GM12874 (cell line): ENCODE measurements around the gene TJP2.

Source experiments
- TF ChIP-seq, protein P1 (sequence below): IDR thresholded peaks from 2 replicates; pipeline ENCODE4 v1.5.1; 2011; ENCODE audit warnings: low read depth, mild to moderate bottlenecking, control low read depth, low read length, moderate library complexity; ENCODE audit not compliant: insufficient read depth

The TJP2 gene

GRCh38 chr9:69204326-69204725 is 30.2 kb downstream of the TJP2 start:
- TF ChIP-seq, protein P1, sequence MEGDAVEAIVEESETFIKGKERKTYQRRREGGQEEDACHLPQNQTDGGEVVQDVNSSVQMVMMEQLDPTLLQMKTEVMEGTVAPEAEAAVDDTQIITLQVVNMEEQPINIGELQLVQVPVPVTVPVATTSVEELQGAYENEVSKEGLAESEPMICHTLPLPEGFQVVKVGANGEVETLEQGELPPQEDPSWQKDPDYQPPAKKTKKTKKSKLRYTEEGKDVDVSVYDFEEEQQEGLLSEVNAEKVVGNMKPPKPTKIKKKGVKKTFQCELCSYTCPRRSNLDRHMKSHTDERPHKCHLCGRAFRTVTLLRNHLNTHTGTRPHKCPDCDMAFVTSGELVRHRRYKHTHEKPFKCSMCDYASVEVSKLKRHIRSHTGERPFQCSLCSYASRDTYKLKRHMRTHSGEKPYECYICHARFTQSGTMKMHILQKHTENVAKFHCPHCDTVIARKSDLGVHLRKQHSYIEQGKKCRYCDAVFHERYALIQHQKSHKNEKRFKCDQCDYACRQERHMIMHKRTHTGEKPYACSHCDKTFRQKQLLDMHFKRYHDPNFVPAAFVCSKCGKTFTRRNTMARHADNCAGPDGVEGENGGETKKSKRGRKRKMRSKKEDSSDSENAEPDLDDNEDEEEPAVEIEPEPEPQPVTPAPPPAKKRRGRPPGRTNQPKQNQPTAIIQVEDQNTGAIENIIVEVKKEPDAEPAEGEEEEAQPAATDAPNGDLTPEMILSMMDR, result no peak

GRCh38 chr9:69204849-69205248 is 30.8 kb downstream of the TJP2 start:
- TF ChIP-seq, protein P1, result no peak

DNA sequence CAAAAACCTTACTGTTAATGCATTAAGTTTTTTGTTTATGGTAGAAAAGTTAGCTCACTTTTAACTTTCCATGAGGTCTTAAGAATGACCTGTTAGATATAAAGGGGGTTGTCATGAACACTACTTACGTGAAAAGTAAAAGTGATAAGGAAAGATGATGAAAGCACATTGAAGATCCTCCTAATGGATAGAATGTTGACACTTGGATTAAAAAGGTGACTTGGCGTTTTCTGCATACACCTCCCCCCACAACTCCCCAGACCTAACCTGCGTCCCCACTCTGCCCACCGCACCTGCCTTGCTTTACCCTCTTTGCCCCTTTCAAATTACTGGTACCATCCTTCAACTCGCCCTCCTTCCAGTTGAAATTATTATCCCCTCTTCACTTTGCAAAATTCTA is 32.0 kb downstream of the TJP2 start:
- TF ChIP-seq, protein P1, result no peak

GRCh38 chr9:69207503-69207902 is 33.4 kb downstream of the TJP2 start:
- TF ChIP-seq, protein P1, result no peak

GRCh38 chr9:69211424-69212036 is 37.5 kb downstream of the TJP2 start:
- TF ChIP-seq, protein P1, result no peak

- TF ChIP-seq, protein P1, result no peak
Measured at GRCh38 chr9:69213647-69214046, 39.6 kb downstream of the TJP2 start.

- TF ChIP-seq, protein P1, result no peak
Measured at GRCh38 chr9:69214939-69215338, 40.9 kb downstream of the TJP2 start.
